ENCODE data around the gene SIPA1L2.

Gene SIPA1L2

DNA sequence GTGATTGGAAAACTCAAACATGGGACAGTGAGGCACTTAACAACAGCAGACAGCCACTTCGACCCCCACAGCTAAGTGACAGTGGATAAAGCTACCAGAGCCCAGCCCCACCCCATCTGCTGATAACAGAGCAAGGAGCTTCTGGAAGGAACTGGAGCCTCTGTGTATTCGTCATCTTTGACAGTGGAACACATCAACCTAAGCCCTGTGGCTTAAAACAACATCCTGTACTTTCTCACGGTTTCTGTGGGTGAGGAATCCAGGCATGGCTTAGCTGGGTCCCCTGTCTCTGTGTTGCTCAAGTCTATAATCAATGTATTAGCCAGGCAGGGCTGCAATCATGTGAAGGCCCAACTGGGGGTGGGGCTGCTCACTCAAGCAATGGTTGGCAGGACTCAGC, 18.4 kb upstream of the SIPA1L2 start:
- no peak for DNase-seq

DNA sequence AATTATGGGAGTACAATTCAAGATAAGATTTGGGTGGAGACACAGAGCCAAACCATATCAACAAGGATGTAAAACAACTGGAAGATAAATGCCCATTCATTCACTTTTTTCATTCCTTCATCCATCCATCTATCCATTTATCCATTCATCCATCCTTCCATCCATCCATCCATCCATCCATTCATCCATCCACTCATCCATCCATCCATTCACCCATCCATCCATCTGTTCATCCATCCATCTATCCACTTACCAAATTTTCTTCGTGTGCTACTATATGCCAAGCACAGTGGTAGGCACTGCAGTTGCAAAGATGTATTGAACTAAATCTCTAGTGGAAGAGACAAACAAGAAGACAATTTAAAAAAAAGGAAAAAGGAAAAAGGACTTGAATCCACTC, 14.3 kb upstream of the SIPA1L2 start:
- no peak for DNase-seq

DNA sequence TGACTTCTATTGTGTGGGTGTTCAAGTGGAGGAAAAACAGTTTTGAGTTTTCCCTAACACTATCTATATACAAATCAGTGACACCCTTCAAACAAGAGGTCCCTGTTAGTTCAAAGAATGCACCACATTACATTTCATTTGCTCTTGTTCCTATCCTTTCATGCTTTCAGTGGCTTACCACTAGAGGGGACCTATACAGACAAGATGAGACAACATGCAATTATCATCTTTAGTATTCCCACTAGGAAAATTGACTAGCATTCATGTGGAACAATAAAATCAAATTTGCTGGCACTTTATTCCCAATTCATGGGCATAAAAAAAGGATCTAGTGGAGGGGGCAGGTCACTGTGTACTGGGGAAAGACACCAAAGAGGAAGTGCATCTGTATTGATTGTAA, 13.3 kb upstream of the SIPA1L2 start:
- no peak for DNase-seq

DNA sequence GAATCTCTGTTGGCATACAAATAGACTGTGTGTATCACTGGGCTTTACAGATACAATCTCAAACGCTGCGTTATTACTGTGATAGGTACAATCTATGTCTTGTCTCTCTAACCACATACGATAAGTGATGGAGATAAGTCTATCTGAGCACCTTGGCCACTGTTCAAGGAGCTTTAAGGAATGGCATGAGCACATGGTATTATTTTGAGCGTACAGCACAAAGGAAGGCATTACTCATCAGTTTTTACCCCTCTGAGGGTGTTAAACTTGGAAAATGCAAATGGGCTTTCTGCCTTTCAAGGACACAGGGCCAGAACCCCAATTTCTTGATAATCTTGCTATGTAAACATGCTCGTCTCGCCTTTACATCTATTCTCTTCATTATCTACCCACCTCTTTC, 11.6 kb upstream of the SIPA1L2 start:
- no peak for DNase-seq

DNA sequence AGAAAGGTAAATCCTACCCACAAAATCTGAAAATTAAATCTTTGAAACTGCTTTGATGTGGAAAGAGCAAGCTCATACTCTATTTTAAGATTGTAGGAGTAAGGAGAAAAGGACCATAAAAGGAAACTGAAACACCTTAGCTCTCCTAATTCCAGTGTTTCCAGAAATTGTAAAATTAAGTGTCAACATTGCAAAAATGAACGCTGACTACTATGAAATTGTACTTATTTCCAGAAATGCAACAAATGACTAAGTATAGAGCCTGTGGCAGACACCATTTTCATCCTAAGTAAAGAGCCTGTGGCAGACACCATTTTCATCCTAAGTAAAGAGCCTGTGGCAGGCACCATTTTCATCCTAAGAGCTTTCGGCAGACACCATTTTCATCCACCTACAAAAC, 6.9 kb upstream of the SIPA1L2 start:
- DNase-seq = no peak

DNA sequence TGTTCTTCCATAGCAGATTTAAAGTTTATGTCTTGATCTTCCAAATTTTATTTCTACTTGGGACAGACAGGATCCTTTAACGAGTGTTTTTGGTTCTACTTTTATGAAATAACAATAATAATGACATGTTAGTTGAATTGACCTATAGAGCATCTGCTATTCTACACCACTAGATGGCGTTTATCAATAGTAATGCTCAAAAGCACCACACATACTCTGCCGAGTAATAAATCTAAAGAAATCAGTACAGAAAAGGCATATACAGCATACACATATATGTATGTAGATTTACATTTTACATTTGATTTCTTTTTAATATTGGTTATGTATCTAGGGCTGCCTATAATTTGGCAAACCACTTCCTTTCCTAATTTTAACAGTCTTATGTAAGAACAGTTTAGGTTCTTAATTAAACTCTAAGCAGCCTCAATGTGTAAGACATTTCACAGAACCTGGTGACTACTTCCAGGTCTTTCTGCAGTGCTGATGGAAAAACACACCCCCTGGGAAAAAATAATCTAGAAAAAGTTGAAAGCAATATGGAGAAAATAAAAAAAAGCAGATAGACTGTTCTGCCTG, 5.9 kb upstream of the SIPA1L2 start:
- no peak for DNase-seq

DNA sequence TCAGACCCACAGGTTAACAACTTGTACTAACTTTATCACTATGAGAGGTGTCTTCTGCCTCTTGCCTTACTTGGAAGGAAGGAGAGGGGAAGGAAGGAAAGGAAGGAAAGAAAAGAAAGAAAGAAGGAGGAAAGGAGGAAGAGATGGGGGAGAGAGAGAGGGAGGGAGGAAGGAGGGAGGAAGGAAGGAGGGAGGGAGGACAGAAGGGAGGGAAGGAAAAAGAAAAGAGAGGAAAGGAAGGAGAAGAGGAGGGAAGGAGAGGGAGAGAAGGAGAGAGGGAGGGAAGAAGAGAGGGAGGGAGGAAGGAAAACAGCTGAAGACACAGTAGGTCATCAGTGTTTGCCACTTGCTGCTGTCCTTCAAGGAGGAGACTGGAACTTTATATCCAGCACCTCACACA, 5.3 kb upstream of the SIPA1L2 start:
- DNase-seq = no peak

DNA sequence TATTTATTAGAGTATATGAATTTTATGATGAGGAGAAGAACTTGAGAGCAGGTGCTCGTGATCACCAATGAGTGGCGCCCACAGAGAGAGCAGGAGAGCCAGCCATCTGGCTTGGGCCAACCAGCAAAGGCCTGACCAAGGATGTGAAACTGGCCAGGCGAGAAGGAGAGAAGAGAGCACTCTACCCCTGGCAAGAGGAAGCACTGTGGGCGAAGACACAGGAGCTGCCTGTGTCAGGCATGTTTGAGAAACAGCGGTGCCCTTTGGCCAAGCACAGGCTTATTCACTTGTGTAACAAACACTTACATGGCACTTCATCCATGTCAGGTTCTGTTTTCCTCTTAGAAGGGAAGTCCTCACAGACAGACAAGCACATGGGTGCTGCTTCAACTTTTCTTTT, 4.2 kb upstream of the SIPA1L2 start:
- DNase-seq = no peak

DNA sequence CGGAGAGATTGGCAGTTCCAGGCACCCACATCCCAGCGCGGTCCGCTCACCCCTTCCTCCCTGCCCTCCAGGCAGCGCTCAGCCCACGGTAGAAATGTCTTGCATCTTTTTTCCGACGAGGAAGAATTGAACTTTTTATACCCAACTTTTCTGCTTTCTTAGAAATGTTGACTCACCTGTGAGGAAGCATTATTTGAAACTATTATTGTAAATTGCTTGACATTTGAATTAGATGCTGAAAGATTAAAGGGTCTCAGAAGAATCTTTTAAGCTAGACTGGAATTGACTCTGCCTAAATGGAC, 912 bp upstream of the SIPA1L2 start:
- DNase-seq = no peak

DNA sequence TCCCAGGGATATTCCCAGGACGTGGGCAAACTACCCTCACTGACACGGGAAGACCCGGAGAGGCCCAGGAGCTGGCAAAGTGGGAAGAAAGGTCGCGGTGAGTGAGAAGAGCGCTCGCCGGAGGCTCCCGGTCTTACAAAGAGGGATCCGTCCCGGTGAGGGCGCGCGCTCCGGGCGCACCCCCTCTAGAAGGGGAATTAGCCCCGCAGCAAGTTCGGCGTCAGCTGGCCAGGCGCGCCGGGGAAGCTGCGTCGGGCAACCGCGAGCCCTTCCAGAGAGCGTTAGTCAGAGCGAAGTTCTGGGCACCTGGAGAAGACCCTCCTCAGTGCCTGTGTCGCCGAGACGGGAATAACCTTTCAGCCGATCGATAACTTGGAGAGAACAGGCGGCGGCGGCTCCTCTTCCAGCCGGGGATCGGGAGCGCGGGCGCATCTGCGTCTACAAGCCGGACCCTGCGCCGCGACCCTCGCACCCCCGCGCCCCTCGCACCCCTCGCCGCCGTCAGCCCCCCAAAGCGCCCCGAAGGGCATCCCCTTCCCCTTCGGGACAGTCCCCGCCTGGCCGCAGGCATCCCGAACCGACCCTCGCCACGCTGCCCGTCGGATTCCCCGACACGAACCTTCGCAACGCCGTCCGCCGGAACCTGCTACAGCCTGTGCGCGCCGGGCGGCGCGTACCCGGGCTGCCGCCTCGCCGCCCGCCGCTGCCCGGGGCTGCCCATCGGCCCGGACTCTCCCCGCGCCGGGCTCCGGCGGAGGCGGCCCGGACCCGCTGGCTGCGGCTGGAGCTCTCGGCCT, 485 bp downstream of the SIPA1L2 start:
- DNase-seq = peak; percentile 21

DNA sequence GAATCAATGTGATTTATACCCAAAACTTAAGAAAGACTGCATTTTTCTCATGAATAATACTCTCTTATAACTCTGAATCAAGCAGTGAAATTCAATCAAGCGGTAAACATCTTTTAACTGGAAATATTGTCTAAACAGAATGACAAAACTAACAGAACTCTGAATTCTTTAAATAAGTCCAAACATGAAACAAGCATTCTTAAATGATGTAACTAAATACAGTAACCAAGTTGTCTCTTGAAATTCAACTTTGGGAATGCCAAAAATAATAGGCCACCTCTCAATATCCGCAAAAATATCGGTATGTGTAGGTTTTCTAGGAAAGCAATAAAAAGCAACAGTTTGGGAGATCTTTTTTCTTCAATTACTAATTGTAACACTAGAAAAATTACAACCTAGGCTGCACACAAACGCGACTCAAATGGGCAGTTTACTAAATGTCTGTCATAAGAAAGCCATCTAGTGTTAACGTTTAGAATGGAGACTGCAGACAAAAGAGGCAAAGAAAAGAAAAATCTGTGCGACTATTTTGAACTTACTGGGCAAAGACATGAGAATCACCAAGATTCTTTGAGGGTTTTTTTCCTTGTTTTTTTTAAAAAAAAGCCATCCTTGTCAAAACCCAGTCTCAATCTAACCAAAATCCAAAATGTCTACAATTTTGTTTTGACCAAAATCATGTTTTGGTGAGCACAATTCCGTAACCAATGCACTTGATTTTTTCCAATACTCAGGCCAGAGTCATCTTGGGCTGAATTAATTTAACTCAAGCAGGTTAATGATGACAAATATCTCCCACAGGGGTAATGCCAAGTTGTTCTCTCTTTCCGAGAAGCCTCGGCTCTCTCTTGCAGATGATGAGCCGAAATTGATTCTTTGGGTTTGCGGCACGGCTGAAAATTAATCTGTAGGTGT, 1.3 kb downstream of the SIPA1L2 start:
- no peak for DNase-seq

DNA sequence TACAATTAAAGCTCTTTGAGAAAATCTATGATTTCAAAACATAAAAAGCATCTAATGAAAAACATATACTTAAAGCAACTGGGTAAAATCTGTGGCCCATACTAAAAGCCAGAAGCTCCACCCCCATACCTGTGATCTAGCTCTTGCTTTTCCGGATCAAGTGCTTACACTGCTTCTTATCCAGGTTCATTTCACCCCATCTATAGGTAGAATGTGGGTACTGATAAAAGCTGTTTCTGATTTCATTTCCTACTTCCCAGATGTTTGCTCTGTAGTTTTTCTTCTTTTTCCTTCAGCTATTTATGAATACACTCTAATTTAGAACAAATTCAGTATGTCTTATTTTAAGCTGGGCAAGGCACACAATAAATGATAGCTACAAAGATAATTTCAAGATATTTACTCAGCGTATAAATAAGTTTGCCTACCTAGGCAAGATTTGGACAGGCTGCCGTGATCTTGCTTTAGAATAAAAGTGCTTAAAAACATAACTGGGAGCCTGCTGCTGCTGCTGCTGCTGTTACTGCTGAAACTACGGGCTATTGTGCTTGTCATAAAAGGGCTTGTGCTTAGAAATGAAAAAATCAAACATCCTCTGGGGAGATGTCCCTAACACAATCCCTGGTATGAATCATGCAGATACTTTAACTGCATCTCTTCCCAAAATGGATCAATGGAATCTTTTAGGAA, 2.1 kb downstream of the SIPA1L2 start:
- DNase-seq = peak; percentile 42

DNA sequence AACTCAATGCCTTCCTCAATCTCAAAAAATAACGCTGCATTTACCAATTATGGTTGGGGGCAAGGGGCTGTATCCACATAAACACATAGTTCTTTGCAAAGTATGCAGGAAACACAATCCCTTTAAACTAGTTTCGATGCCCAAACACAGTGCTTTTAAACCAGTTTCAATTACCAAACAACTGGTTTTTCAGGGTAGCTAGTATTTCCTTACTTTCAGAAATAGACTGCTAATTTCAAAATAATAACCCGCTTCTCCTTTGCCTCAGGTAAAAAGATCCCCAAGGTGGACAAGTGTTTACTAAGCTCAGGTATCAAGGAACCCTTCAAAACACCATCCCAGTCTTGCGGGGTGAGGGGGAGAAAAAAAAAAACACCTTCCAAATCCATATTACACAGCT, 2.8 kb downstream of the SIPA1L2 start:
- DNase-seq = no peak

DNA sequence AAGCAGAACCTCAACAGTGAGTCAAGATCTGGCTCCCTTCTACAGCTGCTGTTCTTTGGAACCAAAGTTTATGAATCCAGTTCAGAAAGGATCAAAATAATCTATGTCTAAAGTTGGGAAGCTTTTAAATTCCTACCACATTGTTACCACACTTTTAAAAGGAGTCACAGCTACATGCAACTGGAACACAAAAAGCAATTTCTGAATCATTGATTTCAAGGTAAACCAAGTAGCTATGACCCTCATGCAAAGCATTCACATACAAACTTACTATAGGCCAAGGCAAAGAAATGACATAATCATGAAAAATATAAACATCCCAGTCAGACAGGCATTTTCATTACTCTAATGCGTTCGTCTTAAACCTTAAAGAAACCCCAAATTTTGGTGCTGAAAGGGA, 3.5 kb downstream of the SIPA1L2 start:
- DNase-seq = no peak

DNA sequence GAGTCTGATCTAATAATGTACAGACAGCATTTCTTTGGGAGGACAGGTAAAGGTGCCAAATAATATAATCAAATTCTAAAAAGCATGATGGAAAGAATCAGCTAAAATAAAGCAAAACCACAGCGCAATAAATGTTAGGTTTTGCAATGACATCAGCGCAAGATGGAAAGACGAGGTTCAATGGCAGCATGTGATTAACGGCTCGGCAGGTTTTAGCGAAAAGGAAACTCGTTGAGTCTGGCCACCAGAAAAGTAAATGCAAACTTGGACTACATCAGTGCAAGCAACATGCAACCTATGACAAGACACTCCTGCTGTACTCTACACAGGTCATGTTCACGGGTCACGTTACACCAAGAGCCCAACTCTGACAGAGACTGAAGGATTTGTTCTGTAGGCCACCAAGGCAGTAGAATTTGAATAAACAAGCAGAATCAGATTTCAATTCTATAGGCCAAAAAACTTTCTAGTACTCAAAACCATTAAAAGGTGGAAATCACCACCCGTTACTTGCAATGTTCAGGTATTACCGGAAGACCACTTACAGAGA, 4.5 kb downstream of the SIPA1L2 start:
- no peak for DNase-seq

DNA sequence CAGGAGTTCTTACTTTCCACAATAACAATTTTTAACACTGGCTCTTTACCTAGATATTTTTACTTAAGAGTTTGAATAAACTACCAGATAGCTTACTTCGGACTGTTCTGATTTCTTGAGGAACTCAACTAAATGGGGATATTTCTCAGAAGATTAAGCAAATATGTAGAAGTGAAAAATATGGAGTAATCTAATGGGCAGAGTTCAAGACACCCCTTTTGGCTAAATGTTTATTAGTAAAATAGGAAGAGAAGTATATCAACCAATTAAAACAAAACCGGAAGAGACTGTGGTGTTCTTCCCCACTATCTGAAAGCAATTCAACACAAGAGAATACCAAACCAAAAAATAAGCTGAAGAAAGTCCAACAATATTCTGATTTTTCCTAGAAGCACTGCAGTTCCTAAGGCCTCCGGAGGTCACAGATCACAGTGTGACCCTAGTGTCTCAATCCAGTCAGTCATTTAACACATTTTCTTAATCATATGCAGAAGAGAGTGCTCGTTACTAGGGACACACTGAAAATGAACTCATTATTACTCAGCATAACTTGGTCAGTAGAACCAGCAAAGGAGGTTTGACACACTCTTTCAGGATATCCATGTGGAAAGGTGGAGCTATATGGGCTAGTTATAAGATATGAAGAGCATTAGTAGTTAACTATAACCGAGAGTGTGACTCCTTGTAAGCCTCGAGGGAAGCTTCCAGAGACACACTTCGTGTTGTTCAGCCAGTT, 5.2 kb downstream of the SIPA1L2 start:
- no peak for DNase-seq

DNA sequence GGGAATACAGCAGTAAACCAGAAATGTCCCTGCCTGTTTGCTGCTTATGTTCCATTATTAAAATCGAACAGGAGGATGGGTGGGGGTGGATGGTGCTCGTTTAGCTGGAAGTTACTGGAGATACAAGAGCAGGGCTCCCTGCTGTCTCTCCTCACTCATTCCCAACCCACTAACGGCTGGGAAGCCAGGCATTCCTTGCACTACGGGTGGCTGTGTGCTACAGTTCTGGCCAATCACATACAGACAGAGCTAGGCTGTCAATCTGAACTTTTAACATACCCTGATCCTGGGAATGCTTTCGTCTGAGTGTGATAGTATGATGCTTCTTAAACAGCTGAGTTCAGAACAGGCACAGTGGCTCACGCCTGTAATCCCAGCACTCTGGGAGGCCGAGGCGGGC, 7.0 kb downstream of the SIPA1L2 start:
- DNase-seq = no peak

DNA sequence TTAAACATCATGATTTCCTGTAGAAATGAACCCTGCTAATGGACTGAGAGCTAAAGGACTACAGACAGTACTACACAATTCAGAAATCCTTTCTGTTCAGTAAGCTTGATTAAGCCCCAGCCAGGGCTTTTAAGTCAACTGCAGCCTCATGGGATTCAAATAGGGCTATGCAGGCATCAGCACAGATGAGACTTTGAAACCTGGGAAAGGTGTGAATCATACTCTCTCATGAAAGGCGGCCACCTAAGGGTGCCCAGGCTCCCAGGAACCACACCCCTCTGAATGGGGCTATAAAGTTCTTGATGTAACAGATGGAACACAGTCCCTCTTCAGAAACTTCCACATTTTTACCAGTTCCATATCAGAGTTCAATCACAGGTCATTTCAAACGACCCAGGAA, 7.6 kb downstream of the SIPA1L2 start:
- DNase-seq = no peak

DNA sequence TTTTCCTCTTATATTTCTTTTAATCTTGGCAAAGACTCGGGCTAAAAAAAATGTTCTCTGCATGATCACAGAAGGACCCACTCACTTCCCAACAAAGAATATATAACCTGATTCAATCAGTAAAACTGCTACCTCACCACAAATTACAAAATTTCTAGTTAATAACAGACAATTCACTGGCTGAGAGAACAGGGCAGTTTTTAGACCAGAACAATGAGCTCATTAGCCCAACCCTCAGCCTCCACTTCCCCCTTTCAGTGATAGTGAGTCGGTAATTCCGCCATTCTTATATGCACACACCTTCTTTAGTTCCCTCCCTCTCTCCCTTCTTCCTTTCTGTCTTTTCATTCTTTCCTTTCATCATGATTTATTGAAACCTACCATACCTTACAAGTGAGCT, 8.9 kb downstream of the SIPA1L2 start:
- DNase-seq = no peak

DNA sequence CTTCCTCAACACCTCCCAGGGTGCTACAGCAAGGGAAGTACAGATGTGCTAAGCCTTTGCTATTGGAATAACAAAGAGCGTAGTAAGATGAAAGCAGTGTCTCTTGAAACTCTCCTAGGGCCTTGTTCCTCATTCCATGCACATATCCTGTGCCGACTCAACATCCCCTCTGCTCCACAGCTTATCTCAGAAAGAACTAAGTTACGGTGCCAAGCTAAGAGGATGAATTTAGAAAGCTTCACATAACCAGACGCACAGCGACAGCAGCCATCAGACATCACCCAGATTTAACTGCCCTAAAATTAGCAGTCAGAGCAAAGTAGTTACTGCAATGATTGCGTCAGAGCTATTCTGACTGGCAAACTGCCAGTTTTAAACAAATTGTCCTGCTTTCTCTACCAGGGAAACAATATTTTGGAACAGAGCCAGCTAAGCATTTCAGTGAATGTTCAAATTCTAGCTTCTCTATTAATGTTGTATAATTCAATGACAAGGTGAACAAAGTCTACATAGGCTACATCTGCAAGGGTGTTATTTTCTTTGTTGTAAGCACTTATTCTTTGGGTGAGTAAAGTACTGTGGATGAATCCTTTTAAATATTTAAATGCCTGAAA, 9.5 kb downstream of the SIPA1L2 start:
- DNase-seq = no peak

DNA sequence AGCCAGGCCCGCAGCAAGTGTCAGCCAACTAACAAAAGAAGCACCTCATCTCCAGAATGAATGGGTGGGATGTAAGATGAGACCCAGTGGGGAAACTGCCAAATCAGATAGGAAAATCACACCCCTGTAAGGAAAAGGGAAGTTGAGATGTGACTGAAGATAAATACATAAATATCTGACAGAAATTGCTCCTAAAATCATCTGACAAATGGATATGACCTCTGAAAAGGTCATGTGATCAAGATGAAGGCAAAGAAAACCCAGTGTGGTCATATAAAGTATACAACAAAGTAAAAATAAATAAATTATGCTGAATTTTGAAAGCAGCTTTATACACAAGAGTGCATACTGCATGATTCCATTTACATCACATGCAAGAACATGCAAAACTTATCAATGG, 12.7 kb downstream of the SIPA1L2 start:
- DNase-seq = no peak

DNA sequence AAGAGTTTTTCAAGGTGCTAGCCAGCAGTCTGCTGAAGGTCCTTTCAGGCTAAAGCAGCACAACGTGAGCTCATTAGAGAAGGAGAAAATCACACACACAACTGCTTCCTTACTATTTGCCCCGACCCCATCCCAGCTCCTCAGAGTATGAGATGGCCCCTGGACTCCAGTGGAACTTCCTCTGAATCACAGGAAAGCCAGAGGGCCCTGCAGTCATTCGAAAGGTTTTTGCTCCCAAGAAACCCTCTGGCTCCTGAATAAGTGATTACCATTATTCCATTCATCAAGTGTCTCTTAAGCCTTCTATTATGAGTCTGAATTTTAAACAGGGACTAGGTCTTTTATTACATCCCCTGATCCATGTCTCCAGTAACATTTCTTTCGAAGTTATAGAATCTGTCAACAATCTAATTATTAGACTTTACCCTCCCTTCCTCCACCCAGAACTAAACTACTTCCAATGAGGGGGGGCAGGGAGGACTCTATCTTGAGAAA, 14.6 kb downstream of the SIPA1L2 start:
- no peak for DNase-seq
